ENCODE data around the gene TADA2A. TPM values are rescaled to one million over a fixed set of nuclear protein-coding genes. Genes with fewer than 3 reads are reported as not detected.
"Not testable (repeated sequence)": the region's sequence is repeated elsewhere in the genome, so short reads cannot be mapped to it uniquely, and the experiment has no call there.

The TADA2A gene
- total RNA-seq, 1 donor from 2014 or later = 33.7 TPM

- DNase-seq (ENCODE audit: low spot score) = no peak
Observed at GRCh38 chr17:37492167-37492566, 85.5 kb downstream of the TADA2A start.

DNA sequence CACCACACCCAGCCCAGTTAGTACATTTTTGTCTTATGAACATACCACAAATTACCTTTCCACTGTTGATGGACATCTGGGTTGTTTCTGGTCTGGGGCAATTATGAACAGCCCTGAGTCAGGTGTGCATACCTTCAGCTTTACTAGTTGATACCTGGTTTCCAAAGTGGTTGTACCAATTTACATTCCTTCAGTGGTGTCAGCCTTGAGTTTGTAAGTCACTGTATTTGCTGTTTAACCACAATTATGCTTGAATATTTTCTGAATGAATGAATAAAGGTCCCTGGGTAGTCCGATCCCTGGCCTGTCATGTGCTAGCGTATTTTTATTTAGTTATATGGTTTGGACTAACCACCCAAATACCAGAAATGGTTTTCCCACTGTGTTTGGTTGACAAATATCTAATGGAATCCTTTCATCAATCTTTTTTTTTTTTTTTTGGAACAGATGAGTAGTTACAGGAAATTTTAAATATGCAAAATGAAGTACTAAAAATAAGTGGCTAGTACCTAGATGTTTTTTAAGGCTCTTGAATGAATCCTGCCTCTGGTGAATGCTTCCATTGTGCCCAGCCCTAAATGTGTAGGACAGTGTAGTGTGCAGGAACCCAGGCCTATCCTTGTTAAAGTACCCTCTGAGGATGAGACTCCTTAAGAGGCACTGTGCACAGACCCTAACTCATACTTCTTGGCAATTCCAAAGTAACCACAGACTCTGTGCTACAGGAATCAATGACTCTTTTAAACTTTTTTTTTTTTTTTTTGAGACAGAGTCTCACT is 86.8 kb downstream of the TADA2A start:
- DNase-seq (ENCODE audit: low spot score) = no peak

DNA sequence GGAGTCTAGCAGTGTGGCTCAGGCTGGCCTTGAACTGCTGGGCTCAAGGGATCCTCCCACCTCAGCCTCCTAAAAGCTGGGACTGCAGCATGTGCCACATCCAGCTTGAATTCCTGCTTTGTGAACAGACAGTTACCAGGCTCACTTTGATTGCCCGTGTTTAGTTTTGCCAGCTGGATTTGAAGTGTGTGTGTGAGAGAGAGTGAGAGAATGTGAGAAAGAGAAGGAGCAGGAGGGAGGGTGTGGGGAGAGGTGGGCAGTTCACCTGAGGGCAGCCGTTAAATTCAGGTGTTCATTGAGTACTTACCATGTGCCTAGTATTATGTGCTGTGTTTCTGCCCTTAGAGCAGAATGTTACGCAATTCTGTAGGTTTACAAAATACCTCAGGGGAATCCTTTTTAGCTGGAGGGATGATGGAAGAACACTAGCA is 87.7 kb downstream of the TADA2A start:
- DNase-seq (ENCODE audit: low spot score) = no peak

DNA sequence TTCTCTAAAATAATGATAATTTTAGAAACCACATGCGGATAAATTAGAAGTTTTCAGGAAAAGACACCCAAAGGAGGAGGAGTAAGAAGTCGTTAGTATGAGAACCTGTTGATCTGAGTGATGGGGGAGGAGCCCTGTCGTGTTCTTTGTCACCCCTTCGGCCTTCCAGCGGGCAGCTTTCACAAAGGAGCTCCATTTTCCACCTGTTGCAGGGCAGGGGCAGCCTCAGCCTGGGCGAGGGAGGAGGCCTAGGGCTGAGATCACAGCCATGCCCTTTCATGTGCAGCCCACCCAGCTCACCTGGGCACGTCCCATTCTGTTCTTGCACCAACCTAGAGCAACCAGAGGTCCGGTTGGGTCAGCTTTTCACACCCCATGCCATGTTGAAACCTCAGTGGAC is 88.3 kb downstream of the TADA2A start:
- no peak for DNase-seq (ENCODE audit: low spot score)

GRCh38 chr17:37500378-37500777 is 93.7 kb downstream of the TADA2A start:
- DNase-seq (ENCODE audit: low spot score) = no peak

DNA sequence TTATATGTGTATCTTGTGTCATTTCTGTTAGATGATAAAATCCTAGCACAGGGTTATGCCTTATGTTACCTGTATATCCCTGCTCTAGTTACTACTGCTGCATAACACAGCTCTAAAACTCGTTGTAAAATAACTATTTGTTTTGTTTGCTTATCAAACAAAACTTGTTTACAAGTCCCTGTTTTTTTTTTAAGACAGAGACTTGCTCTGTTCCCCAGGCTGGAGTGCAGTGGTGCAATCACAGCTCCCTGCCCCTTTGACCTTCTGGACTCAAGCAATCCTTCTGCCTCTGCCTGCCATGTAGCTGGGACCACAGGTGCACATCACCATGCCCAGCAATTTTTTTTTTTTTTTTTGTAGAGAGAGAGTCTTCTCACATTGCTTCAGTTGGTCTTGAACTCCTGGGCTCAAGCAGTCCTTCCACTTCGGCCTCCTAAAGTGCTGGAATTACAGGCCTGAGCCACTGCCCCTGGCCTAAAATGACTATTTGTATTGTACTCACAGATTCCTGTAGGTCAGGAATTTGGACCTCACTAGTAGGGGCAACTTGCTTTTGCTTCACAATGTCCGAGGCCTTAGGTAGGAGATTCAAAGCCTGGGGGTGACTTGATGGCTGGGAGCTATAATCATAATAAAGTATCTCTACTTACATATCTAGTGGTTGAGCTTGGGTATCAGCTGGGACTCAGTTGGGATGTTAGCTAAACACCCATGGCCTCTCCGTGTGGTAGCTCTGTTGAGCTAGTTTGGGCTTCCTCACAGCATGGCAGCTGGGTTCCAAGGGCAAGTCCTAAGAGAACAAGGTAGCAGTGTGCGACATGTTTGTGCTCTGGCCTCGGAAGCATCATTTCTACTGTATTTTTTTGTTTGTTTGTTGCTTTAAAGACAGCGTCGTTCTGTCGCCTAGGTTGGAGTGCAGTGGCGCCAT is 95.6 kb downstream of the TADA2A start:
- DNase-seq (ENCODE audit: low spot score) = no peak

- no peak for DNase-seq (ENCODE audit: low spot score)
Observed at GRCh38 chr17:37503148-37503547, 96.5 kb downstream of the TADA2A start.

DNA sequence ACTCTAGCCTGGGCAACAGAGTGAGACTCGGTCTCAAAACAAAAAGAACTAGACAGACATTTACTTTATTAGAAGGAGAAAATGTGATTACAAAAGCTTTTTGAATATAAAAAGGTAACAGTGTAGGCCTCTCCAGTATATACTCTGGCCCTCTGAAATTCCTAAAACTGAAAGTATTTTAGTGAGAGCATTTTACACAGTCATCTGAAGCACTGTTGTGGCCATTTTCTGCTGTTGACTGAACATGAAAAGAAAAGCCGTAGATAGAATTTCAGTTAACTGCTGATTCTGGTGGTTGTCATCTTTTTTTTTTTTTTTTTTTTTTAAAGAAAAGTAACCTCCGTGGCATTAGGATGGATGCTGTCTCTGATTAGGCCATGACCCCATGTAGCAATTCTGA is 98.6 kb downstream of the TADA2A start:
- no peak for DNase-seq (ENCODE audit: low spot score)

- DNase-seq (ENCODE audit: low spot score) = no peak
Observed at GRCh38 chr17:37506678-37507077, 100.0 kb downstream of the TADA2A start.

GRCh38 chr17:37507111-37507510 is 100.4 kb downstream of the TADA2A start:
- DNase-seq (ENCODE audit: low spot score) = no peak

DNA sequence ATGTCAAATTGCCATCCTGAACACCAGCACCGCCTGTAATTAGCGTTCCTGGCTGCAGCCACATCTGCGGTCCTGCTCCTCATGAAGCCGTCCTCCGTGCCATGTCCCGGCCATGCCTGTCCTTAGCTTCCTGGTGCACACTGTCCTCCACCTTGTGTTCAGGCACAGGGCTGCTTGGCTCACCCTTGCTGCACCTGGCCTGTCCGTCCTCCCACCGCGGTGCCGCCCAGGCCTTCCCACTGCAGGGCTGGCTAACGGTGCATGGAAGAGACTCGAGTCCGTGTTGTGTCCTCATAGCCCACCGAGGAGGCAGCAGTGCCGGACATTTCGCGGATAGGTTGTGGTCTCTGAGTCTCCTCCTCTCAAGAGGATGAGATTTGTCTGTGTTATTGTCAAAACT is 103.4 kb downstream of the TADA2A start:
- DNase-seq (ENCODE audit: low spot score) = no peak

DNA sequence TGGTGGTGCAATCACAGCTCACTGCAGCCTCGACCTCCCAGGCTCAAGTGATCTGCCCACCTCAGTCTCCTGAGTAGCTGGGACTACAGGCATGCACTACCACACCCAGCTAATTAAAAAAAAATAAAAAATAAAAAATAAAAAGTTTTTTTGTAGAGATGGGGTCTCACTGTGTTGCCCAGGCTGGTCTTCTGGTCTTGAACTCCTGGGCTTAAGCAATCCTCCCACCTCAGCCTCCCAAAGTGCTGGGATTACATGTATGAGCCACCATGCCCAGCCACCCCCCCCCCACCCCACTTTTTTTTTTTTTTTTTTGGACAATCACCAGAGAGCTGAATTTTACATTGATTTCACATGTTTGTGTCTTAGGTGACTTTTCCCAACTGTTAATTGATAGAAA is 105.0 kb downstream of the TADA2A start:
- not testable (repeated sequence) for DNase-seq (ENCODE audit: low spot score)

GRCh38 chr17:37512442-37513068 is 105.9 kb downstream of the TADA2A start:
- DNase-seq (ENCODE audit: low spot score) = no peak

- DNase-seq (ENCODE audit: low spot score) = no peak
Observed at GRCh38 chr17:37513711-37514110, 107.0 kb downstream of the TADA2A start.

- DNase-seq (ENCODE audit: low spot score) = no peak
Observed at GRCh38 chr17:37516127-37516571, 109.5 kb downstream of the TADA2A start.

DNA sequence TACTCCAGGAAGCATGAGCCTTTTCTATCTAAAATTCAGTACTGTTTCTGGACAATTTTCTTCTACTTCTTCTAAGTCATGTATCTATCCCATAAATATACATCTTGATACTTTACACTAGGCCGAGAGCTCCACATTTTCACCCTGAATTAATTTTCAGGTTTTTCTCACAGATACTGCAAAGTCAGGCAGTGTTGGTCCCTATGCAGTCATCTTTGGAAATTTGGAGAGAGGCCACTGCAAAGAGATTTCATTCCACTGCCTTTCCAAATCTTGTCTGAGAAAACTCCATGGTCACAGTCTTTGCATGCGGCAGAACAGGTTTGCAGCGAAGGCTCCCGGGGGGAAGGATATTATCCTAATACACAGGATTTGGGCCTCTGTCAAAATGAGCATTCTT is 111.2 kb downstream of the TADA2A start:
- no peak for DNase-seq (ENCODE audit: low spot score)

DNA sequence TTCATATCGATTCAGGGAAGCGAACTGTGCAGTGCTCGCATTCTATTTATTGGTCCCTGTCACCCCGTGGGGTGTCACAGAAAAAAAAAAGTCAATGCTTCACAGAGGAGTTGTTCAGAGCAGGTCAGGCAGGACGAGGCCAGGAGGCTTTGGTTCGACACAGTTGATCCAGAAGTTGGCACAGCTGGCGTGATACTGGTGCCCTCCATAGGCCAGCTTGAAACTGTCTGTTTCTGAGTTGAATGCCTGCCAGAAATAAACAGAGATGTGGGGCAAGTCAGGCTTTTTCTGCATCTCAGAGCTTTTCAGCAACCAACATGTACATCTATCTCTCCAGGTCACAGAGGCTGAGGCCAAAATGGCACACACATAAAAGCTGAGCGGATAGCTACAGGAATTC is 112.1 kb downstream of the TADA2A start:
- no peak for DNase-seq (ENCODE audit: low spot score)

DNA sequence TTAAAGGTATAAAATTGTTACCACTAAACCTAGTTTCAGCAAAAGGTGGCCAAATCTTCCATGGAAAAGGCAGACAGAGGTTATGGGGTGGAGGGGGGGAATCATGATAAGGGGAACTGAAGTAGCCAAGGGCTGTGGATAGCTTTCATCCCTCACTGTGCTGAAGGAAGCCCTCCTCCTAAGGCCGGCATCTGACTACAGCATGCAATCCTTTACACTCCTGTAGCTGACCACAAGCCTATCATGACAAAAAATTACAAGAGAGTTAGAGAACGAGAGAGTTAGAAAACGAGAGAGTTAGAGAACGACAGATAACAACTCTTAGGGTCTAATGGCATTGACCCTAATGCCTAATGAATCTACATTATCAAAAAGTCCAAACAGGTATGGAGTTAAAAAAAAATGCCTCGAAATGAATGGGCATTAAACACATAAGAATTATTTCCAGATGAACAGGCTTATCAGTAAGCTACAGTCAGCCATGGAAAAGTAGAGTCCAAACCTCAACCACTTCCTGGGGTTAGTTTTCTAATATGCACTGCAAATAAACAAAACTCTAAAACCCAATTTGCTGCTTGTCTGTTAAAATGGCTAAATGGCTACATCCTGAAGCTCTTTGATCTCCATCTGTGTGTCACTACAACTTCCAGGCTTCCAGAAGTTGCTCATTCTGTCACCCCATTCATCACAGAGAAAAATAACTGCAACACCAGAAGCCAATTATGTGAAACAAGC is 112.7 kb downstream of the TADA2A start:
- DNase-seq (ENCODE audit: low spot score) = no peak

DNA sequence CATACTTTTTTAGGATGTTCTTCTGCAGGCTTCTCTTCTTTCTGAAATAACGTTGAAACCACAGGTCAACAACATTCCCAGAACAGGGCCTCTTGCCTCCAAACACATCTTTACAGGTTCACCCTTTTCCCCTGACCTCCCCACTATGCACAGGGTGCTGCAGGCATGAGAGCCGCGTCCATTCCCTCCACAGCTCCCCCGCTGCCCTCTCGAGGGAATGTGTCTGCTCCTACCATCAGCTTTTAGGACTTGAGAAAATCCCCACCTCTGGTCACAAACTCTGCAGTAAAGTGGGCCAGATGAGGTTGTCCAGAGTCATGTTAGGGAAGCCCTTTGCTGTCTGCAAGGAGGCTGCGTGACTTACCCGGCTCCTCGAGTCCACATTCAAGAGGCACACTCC is 113.5 kb downstream of the TADA2A start:
- no peak for DNase-seq (ENCODE audit: low spot score)

DNA sequence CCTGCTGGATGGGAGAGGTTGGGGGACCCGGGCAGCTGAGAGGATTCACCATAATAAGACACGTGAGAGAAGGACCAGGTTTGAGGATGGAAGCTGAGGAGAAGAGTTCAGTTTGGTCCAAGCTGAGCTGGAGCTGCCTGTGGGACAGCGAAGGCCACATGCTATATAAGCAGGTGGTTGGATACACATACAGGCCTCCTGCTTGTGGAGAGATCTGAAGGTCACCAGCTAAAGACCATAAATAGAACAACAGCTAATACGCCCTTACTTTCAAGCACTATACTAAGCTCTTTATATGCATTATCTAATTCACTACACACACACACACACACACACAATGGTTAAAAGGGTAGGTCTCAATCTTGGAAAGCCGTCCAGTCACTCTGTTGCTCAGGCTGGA is 115.1 kb downstream of the TADA2A start:
- no peak for DNase-seq (ENCODE audit: low spot score)

DNA sequence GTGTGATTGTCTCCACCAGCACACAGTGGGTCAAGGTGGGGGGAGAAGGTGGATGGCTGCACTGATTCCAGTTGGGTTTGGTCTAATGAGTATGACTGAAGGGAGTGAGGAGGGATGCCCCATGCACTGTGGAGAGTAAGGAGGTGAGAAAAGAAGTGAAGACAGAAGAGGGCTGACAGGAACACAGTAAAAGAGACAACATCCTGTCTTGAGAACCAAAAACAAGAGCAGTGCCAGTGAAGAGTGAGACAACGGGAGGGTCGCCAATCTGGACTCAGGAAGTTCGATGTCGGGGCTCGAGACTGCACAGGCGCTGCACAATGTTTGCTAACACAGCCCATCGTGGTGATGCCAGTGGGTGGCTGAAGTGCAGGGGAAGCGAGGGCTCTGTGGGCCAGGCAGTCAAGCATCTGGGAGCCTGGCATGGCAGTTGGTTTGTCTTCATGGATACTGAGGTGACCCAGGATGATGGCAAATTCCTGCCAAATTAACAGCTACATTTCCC is 117.1 kb downstream of the TADA2A start:
- DNase-seq (ENCODE audit: low spot score) = no peak
